ENCODE results near the gene SNCA.

SNCA gene

GRCh38 chr4:89837993-89838390 lies 1.0 kb upstream of the SNCA start:
- peak; percentile 40 for ATAC-seq
- no peak for TF ChIP-seq PATZ1 (CRISPR knock-in tag; IDR thresholded peaks at IDR 0.05; ENCODE audit: borderline replicate concordance)
- no peak for TF ChIP-seq TOX (CRISPR knock-in tag; IDR thresholded peaks at IDR 0.05; ENCODE audit: borderline replicate concordance)

GRCh38 chr4:89837385-89837992 lies 528 bp upstream of the SNCA start:
- TF ChIP-seq GLIS3 (CRISPR knock-in tag; IDR thresholded peaks at IDR 0.05) (no peak), TCF4 (CRISPR knock-in tag; IDR thresholded peaks at IDR 0.05; ENCODE audit: borderline replicate concordance) (no peak), ARNTL (CRISPR knock-in tag; IDR thresholded peaks at IDR 0.05; ENCODE audit: borderline replicate concordance, low read depth) (no peak), SNAI2 (CRISPR knock-in tag; IDR thresholded peaks at IDR 0.05) (no peak), ZNF565 (CRISPR knock-in tag; conservative IDR thresholded peaks at IDR 0.05; ENCODE audit: low read depth) (no peak), RARB (CRISPR knock-in tag; IDR thresholded peaks at IDR 0.05) (no peak), ZC3H10 (CRISPR knock-in tag; IDR thresholded peaks at IDR 0.05) (no peak), PATZ1 (CRISPR knock-in tag; IDR thresholded peaks at IDR 0.05; ENCODE audit: borderline replicate concordance) (no peak)
- ATAC-seq = peak; percentile 75

- peak; percentile 4 for ATAC-seq
- TF ChIP-seq ZC3H10 (CRISPR knock-in tag; IDR thresholded peaks at IDR 0.05) (no peak), PPARA (CRISPR knock-in tag; IDR thresholded peaks at IDR 0.05; ENCODE audit: borderline replicate concordance) (no peak), POU6F1 (CRISPR knock-in tag; IDR thresholded peaks at IDR 0.05; ENCODE audit: borderline replicate concordance, low read depth) (no peak), ZNF8 (CRISPR knock-in tag; IDR thresholded peaks at IDR 0.05) (no peak), GLIS3 (CRISPR knock-in tag; IDR thresholded peaks at IDR 0.05) (no peak)
Measured at GRCh38 chr4:89836031-89836745, 773 bp downstream of the SNCA start.

GRCh38 chr4:89835413-89835812 lies 1.5 kb downstream of the SNCA start:
- TF ChIP-seq TSHZ2 (CRISPR knock-in tag; IDR thresholded peaks at IDR 0.05) (no peak), ZFP3 (CRISPR knock-in tag; IDR thresholded peaks at IDR 0.05) (no peak), CSRNP3 (CRISPR knock-in tag; IDR thresholded peaks at IDR 0.05) (no peak), CREB5 (CRISPR knock-in tag; IDR thresholded peaks at IDR 0.05; ENCODE audit: low read depth) (no peak), BACH2 (CRISPR knock-in tag; IDR thresholded peaks at IDR 0.05; ENCODE audit: borderline replicate concordance) (no peak), ZNF70 (CRISPR knock-in tag; IDR thresholded peaks at IDR 0.05) (no peak), PPARA (CRISPR knock-in tag; IDR thresholded peaks at IDR 0.05; ENCODE audit: borderline replicate concordance) (no peak), ESRRG (CRISPR knock-in tag; IDR thresholded peaks at IDR 0.05) (no peak), PATZ1 (CRISPR knock-in tag; IDR thresholded peaks at IDR 0.05; ENCODE audit: borderline replicate concordance) (no peak), ISL1 (CRISPR knock-in tag; IDR thresholded peaks at IDR 0.05) (no peak), OSR1 (CRISPR knock-in tag; IDR thresholded peaks at IDR 0.05) (no peak)
- ATAC-seq = no peak

Measured in SK-N-SH treated with all-trans-retinoic acid at 6 μM for 48 hours (cell line).